Liver (tissue), 9 donors: ENCODE measurements around the gene GDF11. TPM values are rescaled to one million over a fixed set of nuclear protein-coding genes. Genes with fewer than 3 reads are reported as not detected.

Source experiments
- DNase-seq: peaks from one replicate; pipeline ENCODE4 v3.0.0-alpha.2; 2017; ENCODE audit warnings: low spot score
- H3K27ac ChIP-seq, 2 donors: one replicate each; pipeline ENCODE4 v1.7.0; 2013; ENCODE audit warnings: inconsistent platforms in 2 of 2, low read length in 2 of 2, control low read depth in 1 of 2, low read depth in 1 of 2, mild to moderate bottlenecking in 1 of 2
- H3K27me3 ChIP-seq, 4 donors: one replicate each; pipeline versions ENCODE4 v1.6.1 to v1.7.0; 2013; ENCODE audit warnings: low read length in 3 of 4, inconsistent platforms in 1 of 4, mild to moderate bottlenecking in 1 of 4, moderate library complexity in 1 of 4; ENCODE audit not compliant: control insufficient read depth in 4 of 4, insufficient read depth in 4 of 4
- H3K36me3 ChIP-seq, 4 donors: one replicate each; pipeline versions ENCODE4 v1.6.1 to v1.7.0; 2013; ENCODE audit warnings: low read length in 3 of 4, mild to moderate bottlenecking in 3 of 4, low read depth in 1 of 4, moderate library complexity in 1 of 4; ENCODE audit not compliant: control insufficient read depth in 4 of 4, insufficient read depth in 3 of 4
- H3K4me1 ChIP-seq, 4 donors: one replicate each; pipeline versions ENCODE4 v1.6.1 to v1.7.0; 2013; ENCODE audit warnings: low read length in 3 of 4, mild to moderate bottlenecking in 3 of 4, moderate library complexity in 1 of 4; ENCODE audit not compliant: control insufficient read depth in 4 of 4, insufficient read depth in 4 of 4
- H3K4me3 ChIP-seq, 3 donors: one replicate each; pipeline versions ENCODE4 v1.6.1 to v1.7.0; 2013; ENCODE audit warnings: low read length in 3 of 3, control low read depth in 1 of 3, low read depth in 1 of 3, mild to moderate bottlenecking in 1 of 3
- H3K9ac ChIP-seq, 2 donors: one replicate each; pipeline ENCODE4 v1.7.0; 2013; ENCODE audit warnings: low read length in 2 of 2, mild to moderate bottlenecking in 2 of 2, moderate library complexity in 2 of 2, control low read depth in 1 of 2, low read depth in 1 of 2
- H3K9me3 ChIP-seq, 4 donors: one replicate each; pipeline versions ENCODE4 v1.6.1 to v1.7.0; 2013; ENCODE audit warnings: low read length in 3 of 4; ENCODE audit not compliant: control insufficient read depth in 4 of 4
- ATF3 ChIP-seq: IDR thresholded peaks from 2 replicates; pipeline ENCODE4 v1.6.1; 2016; ENCODE audit warnings: antibody characterized with exemption
- CTCF ChIP-seq: fragments of 150-350 bp; IDR thresholded peaks from 2 replicates; pipeline ENCODE4 v1.5.1; 2017; ENCODE audit warnings: improper control_type of control experiment, low read depth, low read length; ENCODE audit not compliant: missing input control
- EGR1 ChIP-seq, 2 donors: IDR thresholded peaks; 2 replicates each; pipeline ENCODE4 v1.6.1; 2016 to 2018; ENCODE audit warnings: antibody characterized with exemption in 2 of 2, low read depth in 2 of 2
- FOXA2 ChIP-seq: IDR thresholded peaks from 2 replicates; pipeline ENCODE4 v1.6.1; 2016; ENCODE audit warnings: antibody characterized with exemption
- GABPA ChIP-seq, 2 donors: IDR thresholded peaks in 1 of 2; conservative IDR thresholded peaks in 1 of 2; 2 replicates each; pipeline ENCODE4 v1.6.1; 2016; ENCODE audit warnings: antibody characterized with exemption in 2 of 2, mild to moderate bottlenecking in 1 of 2, moderate library complexity in 1 of 2
- HNF4A ChIP-seq, 2 donors: conservative IDR thresholded peaks; 2 replicates each; pipeline ENCODE4 v1.6.1; 2016; ENCODE audit warnings: antibody characterized with exemption in 2 of 2, mild to moderate bottlenecking in 2 of 2
- HNF4G ChIP-seq: IDR thresholded peaks from 2 replicates; pipeline ENCODE4 v1.6.1; 2016; ENCODE audit warnings: antibody characterized with exemption
- MAX ChIP-seq: IDR thresholded peaks from 2 replicates; pipeline ENCODE4 v1.6.1; 2016; ENCODE audit warnings: antibody characterized with exemption
- RAD21 ChIP-seq, 2 donors: IDR thresholded peaks; 2 replicates each; pipeline ENCODE4 v1.6.1; 2016; ENCODE audit warnings: antibody characterized with exemption in 2 of 2, mild to moderate bottlenecking in 2 of 2
- REST ChIP-seq: IDR thresholded peaks from 2 replicates; pipeline ENCODE4 v1.6.1; 2016; ENCODE audit warnings: antibody characterized with exemption, mild to moderate bottlenecking
- RXRA ChIP-seq, 2 donors: IDR thresholded peaks; 2 replicates each; pipeline ENCODE4 v1.6.1; 2017 to 2018; ENCODE audit warnings: antibody characterized with exemption in 2 of 2, mild to moderate bottlenecking in 1 of 2
- YY1 ChIP-seq: IDR thresholded peaks from 2 replicates; pipeline ENCODE4 v1.6.1; 2016; ENCODE audit warnings: antibody characterized with exemption, mild to moderate bottlenecking
- ZBTB33 ChIP-seq: IDR thresholded peaks from 2 replicates; pipeline ENCODE4 v1.6.1; 2016; ENCODE audit warnings: antibody characterized with exemption
- WGBS: extraction: QIAGEN DNeasy Blood & Tissue Kit; methylation state at CpG from one replicate; pipeline ENCODE4 v1.1.7; 2013; 5-methylcytosine and 5-hydroxymethylcytosine counted together
- polyA plus RNA-seq, 2 donors: library from polyadenylated mRNA; stranded (reverse) in 1 of 2; unstranded in 1 of 2; fragments of 200-250 nt in 1 of 2; fragments of >200 nt in 1 of 2; fragmentation: Nextera tagmentation in 1 of 2; extraction: Ambion mirVana in 1 of 2; gene quantifications; one replicate each; pipeline versions ENCODE4 v1.2.1 to v1.2.3, GENCODE V29; 2013 to 2015
- total RNA-seq, 2 donors: library from RNA; depleted of rRNA; stranded (reverse); fragments of >200 nt; gene quantifications; one replicate each; pipeline ENCODE4 v1.2.3, GENCODE V29; 2014
- donor health status: healthy.
- donor health status: healthy.
- donor health status: healthy.
- donor health status: healthy.
- donor health status: healthy.

The GDF11 gene
- total and polyA plus RNA-seq, 4 donors, result 0.40 to 5.0 (median 0.70) TPM

- peaks cover 13 to 71% (median 51%) of the 10 kb centered on the region in 4 donors for H3K4me1 ChIP-seq
- no peaks in the 10 kb centered on the region for H3K9me3 ChIP-seq
- H3K27me3 ChIP-seq, result no peaks in the 10 kb centered on the region
- WGBS, result 44% methylated on average over 10 of the region's 10 CpGs
- H3K4me3 ChIP-seq, result no peak overlapping the region
- peak overlapping the region in 1 of 2 donors; percentile 29 for H3K27ac ChIP-seq
- H3K36me3 ChIP-seq, result peaks cover 0 to 17% (median 9%) of the 10 kb centered on the region in 4 donors
- TF ChIP-seq RXRA (IDR thresholded peaks at IDR 0.05) (peak; percentile 15), EGR1 (IDR thresholded peaks at IDR 0.05; ENCODE audit: low read depth in 2 of 2) (no peak), FOXA2 (no peak), REST (no peak), HNF4A (conservative IDR thresholded peaks at IDR 0.05) (peak in 1 of 2 donors; percentile 20), RAD21 (IDR thresholded peaks at IDR 0.05) (no peak), ZBTB33 (no peak), ATF3 (no peak)
- H3K9ac ChIP-seq, result no peak overlapping the region
- no peak for DNase-seq
Measured at GRCh38 chr12:55723516-55724225, 19.3 kb upstream of the GDF11 start.

GRCh38 chr12:55724226-55724939 lies 18.5 kb upstream of the GDF11 start:
- H3K27ac ChIP-seq, result no peak overlapping the region
- peak; percentile 57 for DNase-seq
- H3K4me1 ChIP-seq, result peaks cover 9 to 64% (median 47%) of the 10 kb centered on the region in 4 donors
- peaks cover 0 to 17% (median 9%) of the 10 kb centered on the region in 4 donors for H3K36me3 ChIP-seq
- no peak for TF ChIP-seq GABPA (IDR thresholded peaks at IDR 0.05 in 1 of 2, conservative IDR thresholded peaks at IDR 0.05 in 1 of 2)
- peak; percentile 78 to 83 for TF ChIP-seq RAD21 (IDR thresholded peaks at IDR 0.05)
- TF ChIP-seq YY1, result no peak
- peak; percentile 49 for TF ChIP-seq CTCF
- no peak for TF ChIP-seq MAX
- TF ChIP-seq RXRA (IDR thresholded peaks at IDR 0.05), result peak in 1 of 2 donors; percentile 8
- no peak for TF ChIP-seq REST
- TF ChIP-seq HNF4G, result no peak
- TF ChIP-seq HNF4A (conservative IDR thresholded peaks at IDR 0.05), result peak in 1 of 2 donors; percentile 5
- H3K9me3 ChIP-seq, result no peaks in the 10 kb centered on the region
- 43% methylated on average over 11 of the region's 11 CpGs for WGBS
- H3K9ac ChIP-seq, result no peak overlapping the region
- H3K4me3 ChIP-seq, result no peak overlapping the region
- H3K27me3 ChIP-seq, result no peaks in the 10 kb centered on the region
